Body of pancreas (tissue), 4 donors: ENCODE data around the gene NFU1.

Experiments
- CTCF ChIP-seq, 7 experiments: fragments of 450-650 bp in 4 of 7; fragments of 200-600 bp in 3 of 7; sonication (generic) in 3 of 7; IDR thresholded peaks; one replicate each; pipeline ENCODE4 v1.5.1; 2016 to 2019; ENCODE audit warnings: antibody characterized with exemption in 7 of 7
- POLR2A ChIP-seq, 3 donors: fragments of 450-650 bp; IDR thresholded peaks; one replicate each; pipeline ENCODE4 v1.6.1; 2016; ENCODE audit warnings: antibody characterized with exemption in 3 of 3, mild to moderate bottlenecking in 2 of 3

GRCh38 chr2:69483696-69484095 lies 46.5 kb upstream of the NFU1 start:
- no peak for TF ChIP-seq CTCF (IDR thresholded peaks at IDR 0.05)
- TF ChIP-seq POLR2A (IDR thresholded peaks at IDR 0.05) = no peak
